ENCODE data around the gene FHOD1. TPM values are rescaled to one million over a fixed set of nuclear protein-coding genes. Genes with fewer than 3 reads are reported as not detected.
A peak's percentile ranks its signal among the peaks of the same experiment; 100 is the strongest.

The FHOD1 gene
- total RNA-seq, 4 donors from 2014 or later, result 7.7 to 28.8 (median 15.3) TPM

DNA sequence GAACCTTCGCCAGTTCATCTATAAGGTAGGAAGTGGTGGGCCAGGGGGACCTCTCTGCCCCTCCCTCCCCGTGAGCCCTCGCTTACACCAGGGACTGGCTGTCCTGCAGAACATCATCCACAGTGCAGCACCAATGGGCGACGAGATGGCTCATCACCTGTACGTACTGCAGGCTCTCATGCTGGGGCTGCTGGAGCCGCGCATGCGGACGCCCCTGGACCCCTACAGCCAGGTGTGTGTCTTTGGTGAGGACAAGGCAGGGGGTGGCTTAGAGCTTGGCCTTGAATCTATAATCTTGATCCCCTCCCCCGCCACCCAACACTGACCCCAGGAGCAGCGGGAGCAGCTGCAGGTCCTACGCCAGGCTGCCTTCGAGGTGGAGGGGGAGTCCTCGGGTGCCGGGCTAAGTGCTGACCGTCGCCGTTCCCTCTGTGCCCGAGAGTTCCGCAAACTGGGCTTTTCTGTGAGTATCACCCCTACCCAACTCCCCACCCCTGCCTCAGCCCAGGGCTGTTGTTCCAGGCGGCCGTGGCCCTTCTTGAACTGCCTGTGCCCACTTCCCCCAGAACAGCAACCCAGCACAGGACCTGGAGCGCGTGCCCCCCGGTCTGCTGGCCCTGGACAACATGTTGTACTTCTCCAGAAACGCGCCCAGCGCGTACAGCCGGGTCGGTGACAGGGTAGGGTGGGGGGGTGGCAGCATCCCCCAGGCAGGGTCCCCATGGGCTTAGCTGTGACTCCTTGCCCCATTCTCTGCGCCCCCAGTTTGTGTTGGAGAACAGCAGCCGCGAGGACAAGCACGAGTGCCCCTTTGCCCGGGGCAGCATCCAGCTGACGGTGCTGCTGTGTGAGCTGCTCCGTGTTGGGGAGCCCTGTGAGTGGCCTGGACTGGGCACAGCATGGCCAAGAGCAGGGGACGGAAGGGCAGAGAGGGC lies 45.6 kb downstream of the FHOD1 start:
- no peaks in the 10 kb centered on the region for H3K27me3 ChIP-seq
- no peak overlapping the region for H3K27ac ChIP-seq
- 97% methylated on average over 14 of the region's 40 CpGs for WGBS
- no peak for DNase-seq (ENCODE audit: low spot score in 2 of 2)
- H3K4me3 ChIP-seq, result no peak overlapping the region
- no peaks in the 10 kb centered on the region for H3K9me3 ChIP-seq
- TF ChIP-seq, protein P1, sequence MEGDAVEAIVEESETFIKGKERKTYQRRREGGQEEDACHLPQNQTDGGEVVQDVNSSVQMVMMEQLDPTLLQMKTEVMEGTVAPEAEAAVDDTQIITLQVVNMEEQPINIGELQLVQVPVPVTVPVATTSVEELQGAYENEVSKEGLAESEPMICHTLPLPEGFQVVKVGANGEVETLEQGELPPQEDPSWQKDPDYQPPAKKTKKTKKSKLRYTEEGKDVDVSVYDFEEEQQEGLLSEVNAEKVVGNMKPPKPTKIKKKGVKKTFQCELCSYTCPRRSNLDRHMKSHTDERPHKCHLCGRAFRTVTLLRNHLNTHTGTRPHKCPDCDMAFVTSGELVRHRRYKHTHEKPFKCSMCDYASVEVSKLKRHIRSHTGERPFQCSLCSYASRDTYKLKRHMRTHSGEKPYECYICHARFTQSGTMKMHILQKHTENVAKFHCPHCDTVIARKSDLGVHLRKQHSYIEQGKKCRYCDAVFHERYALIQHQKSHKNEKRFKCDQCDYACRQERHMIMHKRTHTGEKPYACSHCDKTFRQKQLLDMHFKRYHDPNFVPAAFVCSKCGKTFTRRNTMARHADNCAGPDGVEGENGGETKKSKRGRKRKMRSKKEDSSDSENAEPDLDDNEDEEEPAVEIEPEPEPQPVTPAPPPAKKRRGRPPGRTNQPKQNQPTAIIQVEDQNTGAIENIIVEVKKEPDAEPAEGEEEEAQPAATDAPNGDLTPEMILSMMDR (IDR thresholded peaks at IDR 0.05), result no peak
- TF ChIP-seq POLR2A (IDR thresholded peaks at IDR 0.05) (no peak), EP300 (IDR thresholded peaks at IDR 0.05) (no peak), POLR2AphosphoS5 (IDR thresholded peaks at IDR 0.05) (no peak)
- H3K4me1 ChIP-seq, result peaks cover 32% of the 10 kb centered on the region
- peaks cover 46% of the 10 kb centered on the region for H3K36me3 ChIP-seq

DNA sequence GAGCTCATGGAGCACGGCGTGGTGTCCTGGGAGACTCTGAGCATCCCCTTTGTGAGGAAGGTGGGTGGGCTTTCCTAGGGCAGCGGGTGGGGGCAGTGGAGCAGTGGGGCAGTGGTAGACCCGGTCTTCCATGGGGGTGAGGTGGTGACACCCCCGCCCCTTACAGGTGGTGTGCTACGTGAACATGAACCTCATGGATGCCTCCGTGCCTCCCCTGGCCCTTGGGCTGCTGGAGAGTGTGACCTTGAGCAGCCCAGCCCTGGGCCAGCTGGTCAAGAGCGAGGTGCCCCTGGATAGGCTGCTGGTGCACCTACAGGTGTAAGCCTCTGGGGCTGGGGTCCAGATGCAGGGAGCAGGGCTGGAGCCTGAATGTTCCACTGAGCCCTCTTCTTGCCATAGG lies 46.8 kb downstream of the FHOD1 start:
- peaks cover 58% of the 10 kb centered on the region for H3K36me3 ChIP-seq
- peaks cover 32% of the 10 kb centered on the region for H3K4me1 ChIP-seq
- 93% methylated on average over 6 of the region's 8 CpGs for WGBS
- DNase-seq (ENCODE audit: low spot score in 2 of 2), result no peak
- no peaks in the 10 kb centered on the region for H3K27me3 ChIP-seq
- H3K9me3 ChIP-seq, result no peaks in the 10 kb centered on the region
- TF ChIP-seq EP300 (IDR thresholded peaks at IDR 0.05) (no peak), POLR2A (IDR thresholded peaks at IDR 0.05) (no peak), POLR2AphosphoS5 (IDR thresholded peaks at IDR 0.05) (no peak)
- TF ChIP-seq, protein P1 (IDR thresholded peaks at IDR 0.05), result no peak
- H3K4me3 ChIP-seq, result no peak overlapping the region
- H3K27ac ChIP-seq, result no peak overlapping the region

DNA sequence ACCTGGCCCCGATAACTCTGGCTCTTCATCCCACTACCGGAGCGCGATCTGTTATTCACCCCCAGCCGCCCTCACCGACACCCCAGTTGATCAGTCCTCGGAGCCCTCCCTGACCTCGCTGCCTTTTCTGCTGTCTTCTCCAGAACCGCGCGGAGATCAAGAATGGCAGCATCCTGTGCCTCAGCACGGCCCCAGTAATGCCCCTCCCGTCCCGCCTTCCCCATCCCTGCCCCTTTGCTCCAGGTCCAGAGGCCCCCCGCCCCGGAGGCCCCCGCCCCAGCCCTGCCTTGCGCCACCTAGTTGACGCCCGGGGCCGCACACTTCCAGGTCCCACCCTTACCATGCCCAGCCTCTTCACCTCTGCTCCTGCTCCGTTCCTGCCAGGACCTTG lies 47.5 kb downstream of the FHOD1 start:
- no peak for DNase-seq (ENCODE audit: low spot score in 2 of 2)
- Histone ChIP-seq H3K27me3 (no peaks in the 10 kb centered on the region), H3K4me3 (peak overlapping the region; percentile 59), H3K9me3 (no peaks in the 10 kb centered on the region), H3K4me1 (peaks cover 32% of the 10 kb centered on the region), H3K27ac (no peak overlapping the region), H3K36me3 (peaks cover 65% of the 10 kb centered on the region)
- TF ChIP-seq, protein P1 (IDR thresholded peaks at IDR 0.05), result peak in 1 of 2 donors; percentile 5
- TF ChIP-seq POLR2AphosphoS5 (IDR thresholded peaks at IDR 0.05), result no peak
- TF ChIP-seq POLR2A (IDR thresholded peaks at IDR 0.05), result no peak
- 28% methylated on average over 21 of the region's 22 CpGs for WGBS

- Histone ChIP-seq H3K27ac (peak within 1 kb of the TSS; percentile 82), H3K4me3 (peak within 1 kb of the TSS; percentile 59), H3K27me3 (no peaks in the 10 kb centered on the region), H3K36me3 (peaks cover 71% of the 10 kb centered on the region), H3K4me1 (peaks cover 34% of the 10 kb centered on the region), H3K9me3 (no peaks in the 10 kb centered on the region)
- no peak for DNase-seq (ENCODE audit: low spot score in 2 of 2)
- TF ChIP-seq, protein P1 (IDR thresholded peaks at IDR 0.05), result peak in 1 of 2 donors; percentile 58
- TF ChIP-seq EP300 (IDR thresholded peaks at IDR 0.05), result no peak
- WGBS, result 30% methylated on average over 20 of the region's 61 CpGs
These were observed 48.1 kb downstream of the FHOD1 start, which contains the start of gene ELMO3 for GRCh38 chr16:67199011-67199807. Gene ELMO3 (plus strand): TSS chr16:67199131. CDS start chr16:67199327, 196 bp downstream.

All from suprapubic skin (tissue), 4 donors.